GM21717 (cell line): Measurements from ENCODE around the gene SPTLC1.
"Not testable (repeated sequence)": the region's sequence is repeated elsewhere in the genome, so short reads cannot be mapped to it uniquely, and the experiment has no call there.

Experiments used
- ATAC-seq: cut with Tn5 transposase; IDR thresholded peaks from one replicate; pipeline ENCODE4 v1.9.1; 2021; ENCODE audit warnings: mild to moderate bottlenecking, moderate library complexity; ENCODE audit not compliant: unreplicated experiment

SPTLC1 gene

GRCh38 chr9:92115071-92115858, at the start of gene SPTLC1:
TSS of gene SPTLC1 (minus strand) at chr9:92115413. CDS start at chr9:92115370, 43 bp downstream.
- peak; percentile 88 for ATAC-seq

- no peak for ATAC-seq
Measured at GRCh38 chr9:92164975-92165374, 49.8 kb upstream of the SPTLC1 start.

- no peak for ATAC-seq
Measured at GRCh38 chr9:92164490-92164889, 49.3 kb upstream of the SPTLC1 start.

- ATAC-seq = no peak
Measured at GRCh38 chr9:92163276-92163675, 48.1 kb upstream of the SPTLC1 start.

GRCh38 chr9:92160786-92161185, 45.6 kb upstream of the SPTLC1 start:
- no peak for ATAC-seq

GRCh38 chr9:92159058-92159457, 43.8 kb upstream of the SPTLC1 start:
- no peak for ATAC-seq

- no peak for ATAC-seq
Measured at GRCh38 chr9:92158097-92158601, 42.9 kb upstream of the SPTLC1 start.

GRCh38 chr9:92155736-92156135, 40.5 kb upstream of the SPTLC1 start:
- ATAC-seq = not testable (repeated sequence)

- ATAC-seq = no peak
Measured at GRCh38 chr9:92155221-92155620, 40.0 kb upstream of the SPTLC1 start.

- not testable (repeated sequence) for ATAC-seq
Measured at GRCh38 chr9:92153466-92154415, 38.5 kb upstream of the SPTLC1 start.

- no peak for ATAC-seq
Measured at GRCh38 chr9:92151691-92152393, 36.6 kb upstream of the SPTLC1 start.

- not testable (repeated sequence) for ATAC-seq
Measured at GRCh38 chr9:92150501-92151470, 35.6 kb upstream of the SPTLC1 start.

GRCh38 chr9:92147852-92148180, 32.6 kb upstream of the SPTLC1 start:
- ATAC-seq = no peak

- peak; percentile 79 for ATAC-seq
Measured at GRCh38 chr9:92147030-92147851, 32.0 kb upstream of the SPTLC1 start.

GRCh38 chr9:92146610-92147009, 31.4 kb upstream of the SPTLC1 start:
- no peak for ATAC-seq

GRCh38 chr9:92145784-92146183, 30.6 kb upstream of the SPTLC1 start:
- ATAC-seq = not testable (repeated sequence)

- no peak for ATAC-seq
Measured at GRCh38 chr9:92142329-92142728, 27.1 kb upstream of the SPTLC1 start.

- ATAC-seq = no peak
Measured at GRCh38 chr9:92141144-92142129, 26.2 kb upstream of the SPTLC1 start.
